B cell (primary cell): ENCODE data around the gene PARD6A. TPM values are rescaled to one million over a fixed set of nuclear protein-coding genes. Genes with fewer than 3 reads are reported as not detected.

Experiments
- ATAC-seq: fragments of 200-7000 bp; cut with Tn5 transposase; one replicate; pipeline ENCODE4 v1.10.0; 2021; ENCODE audit warnings: low read depth, mild to moderate bottlenecking, moderate number of reproducible peaks, moderate library complexity
- CTCF ChIA-PET: fragments of 350-600 bp; sonication (Branson Sonifier 250); formaldehyde crosslinking; loops from one replicate; lab custom pipeline; 2021; ENCODE audit warnings: antibody characterized with exemption, inconsistent platforms; lab: Charles Lee
- POLR2A ChIA-PET: fragments of 350-600 bp; sonication (Branson Sonifier 250); formaldehyde crosslinking; loops from one replicate; lab custom pipeline; 2021; ENCODE audit warnings: antibody characterized with exemption; lab: Charles Lee
- DNase-seq: peaks from one replicate; pipeline ENCODE4 v3.0.0; 2013
- H2AFZ ChIP-seq: 2 replicates; pipeline ENCODE4 v1.6.1; 2012; ENCODE audit warnings: mild to moderate bottlenecking, low read depth, low read length; ENCODE audit not compliant: insufficient read depth, poor library complexity, severe bottlenecking
- H3K27ac ChIP-seq, 2 donors: 1 replicate in 1 of 2; 2 replicates in 1 of 2; pipeline ENCODE4 v1.5.1; 2012 to 2013; ENCODE audit warnings: low read length in 2 of 2, mild to moderate bottlenecking in 2 of 2, moderate library complexity in 1 of 2
- H3K27me3 ChIP-seq, 4 experiments: fragments of 200-600 bp in 1 of 4; sonication (generic) in 1 of 4; replicated peaks in 1 of 4; 1 replicate in 2 of 4; 2 replicates in 2 of 4; pipeline versions ENCODE4 v1.6.1 to v1.7.0; 2013 to 2016; ENCODE audit warnings: low read length in 3 of 4, mild to moderate bottlenecking in 2 of 4, mixed read lengths in 1 of 4, moderate library complexity in 1 of 4; ENCODE audit not compliant: insufficient read depth in 4 of 4, control insufficient read depth in 3 of 4; ENCODE audit errors: control extremely low read depth in 1 of 4
- H3K36me3 ChIP-seq, 2 experiments: replicated peaks in 1 of 2; 1 replicate in 1 of 2; 2 replicates in 1 of 2; pipeline versions ENCODE4 v1.6.1 to v1.7.1; 2013; ENCODE audit warnings: low read length in 1 of 2; ENCODE audit not compliant: insufficient read depth in 2 of 2, control insufficient read depth in 1 of 2; ENCODE audit errors: control extremely low read depth in 1 of 2, extremely low read depth in 1 of 2
- H3K4me1 ChIP-seq, 2 donors: fragments of 200-600 bp in 1 of 2; sonication (generic) in 1 of 2; 1 replicate in 1 of 2; 2 replicates in 1 of 2; pipeline versions ENCODE4 v1.5.1 to v1.6.1; 2013 to 2017; ENCODE audit warnings: low read length in 2 of 2; ENCODE audit not compliant: control insufficient read depth in 2 of 2, insufficient read depth in 2 of 2
- H3K4me2 ChIP-seq: replicated peaks from 2 replicates; pipeline ENCODE3; 2012; ENCODE audit warnings: mild to moderate bottlenecking, low read depth, low read length; ENCODE audit not compliant: poor library complexity, severe bottlenecking
- H3K4me3 ChIP-seq, 5 experiments: fragments of 200-600 bp in 1 of 5; sonication (generic) in 1 of 5; 1 replicate in 3 of 5; 2 replicates in 2 of 5; pipeline versions ENCODE4 v1.5.1 to v1.7.0; 2011 to 2016; ENCODE audit warnings: low read length in 4 of 5, mild to moderate bottlenecking in 4 of 5, low read depth in 2 of 5, control low read depth in 1 of 5, moderate library complexity in 1 of 5; ENCODE audit not compliant: insufficient read depth in 1 of 5; ENCODE audit errors: control extremely low read depth in 1 of 5, extremely low read depth in 1 of 5
- H3K79me2 ChIP-seq: fragments of 200-600 bp; sonication (generic); one replicate; pipeline ENCODE4 v1.6.0; 2016; ENCODE audit warnings: low read length; ENCODE audit not compliant: control insufficient read depth, insufficient read depth
- H3K9ac ChIP-seq: fragments of 200-600 bp; sonication (generic); 2 replicates; pipeline ENCODE4 v1.6.1; 2017; ENCODE audit warnings: mild to moderate bottlenecking, low read length, moderate library complexity
- H3K9me3 ChIP-seq, 3 donors: one replicate each; pipeline versions ENCODE4 v1.6.1 to v1.7.1; 2013; ENCODE audit warnings: low read length in 2 of 3; ENCODE audit not compliant: control insufficient read depth in 2 of 3, insufficient read depth in 1 of 3; ENCODE audit errors: control extremely low read depth in 1 of 3
- H4K20me1 ChIP-seq: 2 replicates; pipeline ENCODE4 v1.6.0; 2012; ENCODE audit warnings: mild to moderate bottlenecking, low read length; ENCODE audit not compliant: insufficient read depth, control insufficient read depth, poor library complexity, severe bottlenecking
- H3K27ac Mint-ChIP-seq: one replicate; pipeline ENCODE4 v1.8.0; 2021; ENCODE audit warnings: mixed read lengths
- H3K27me3 Mint-ChIP-seq: one replicate; pipeline ENCODE4 v1.8.0; 2021; ENCODE audit warnings: mixed read lengths
- H3K4me1 Mint-ChIP-seq: one replicate; pipeline ENCODE4 v1.8.0; 2021; ENCODE audit warnings: mixed read lengths
- H3K4me3 Mint-ChIP-seq: one replicate; pipeline ENCODE4 v1.8.0; 2021; ENCODE audit warnings: mixed read lengths
- H3K9me3 Mint-ChIP-seq: one replicate; pipeline ENCODE4 v1.8.0; 2022; ENCODE audit warnings: mixed read lengths; ENCODE audit not compliant: insufficient read depth
- EZH2 ChIP-seq: IDR thresholded peaks from 2 replicates; pipeline ENCODE4 v1.6.1; 2012; ENCODE audit warnings: borderline replicate concordance, low read depth, mild to moderate bottlenecking, moderate library complexity, low read length; ENCODE audit not compliant: insufficient read depth, poor library complexity, severe bottlenecking
- WGBS: methylation state at CpG from one replicate; pipeline ENCODE4 v1.1.5; 2013; ENCODE audit warnings: missing lambda C conversion rate; ENCODE audit not compliant: insufficient coverage; 5-methylcytosine and 5-hydroxymethylcytosine counted together
- intact Hi-C: fragments of 100-400 bp; cut with micrococcal nuclease; formaldehyde crosslinking; loops from one replicate; pipeline ENCODE4 v1.10.0; 2022
- polyA plus RNA-seq: library from polyadenylated mRNA; depleted of rRNA; stranded (reverse); fragments of >200 nt; gene quantifications from 2 replicates; pipeline ENCODE4 v1.2.3, GENCODE V29; 2012
- total RNA-seq, 2 donors: library from RNA; stranded (reverse); fragments of 120-200 nt in 1 of 2; gene quantifications; 1 replicate in 1 of 2; 2 replicates in 1 of 2; pipeline versions ENCODE4 v1.2.3 to v1.2.4, GENCODE V29; 2013 to 2022
- TF ChIP-seq, protein P1 (sequence below): fragments of 200-600 bp; IDR thresholded peaks from one replicate; pipeline ENCODE4 v1.8.0; 2022; ENCODE audit warnings: antibody characterized with exemption, mild to moderate bottlenecking

PARD6A gene
- total and polyA plus RNA-seq, 2 donors (not counting 1 experiment from before 2014, with no cell fraction given), result 14.8 to 15.9 TPM

DNA sequence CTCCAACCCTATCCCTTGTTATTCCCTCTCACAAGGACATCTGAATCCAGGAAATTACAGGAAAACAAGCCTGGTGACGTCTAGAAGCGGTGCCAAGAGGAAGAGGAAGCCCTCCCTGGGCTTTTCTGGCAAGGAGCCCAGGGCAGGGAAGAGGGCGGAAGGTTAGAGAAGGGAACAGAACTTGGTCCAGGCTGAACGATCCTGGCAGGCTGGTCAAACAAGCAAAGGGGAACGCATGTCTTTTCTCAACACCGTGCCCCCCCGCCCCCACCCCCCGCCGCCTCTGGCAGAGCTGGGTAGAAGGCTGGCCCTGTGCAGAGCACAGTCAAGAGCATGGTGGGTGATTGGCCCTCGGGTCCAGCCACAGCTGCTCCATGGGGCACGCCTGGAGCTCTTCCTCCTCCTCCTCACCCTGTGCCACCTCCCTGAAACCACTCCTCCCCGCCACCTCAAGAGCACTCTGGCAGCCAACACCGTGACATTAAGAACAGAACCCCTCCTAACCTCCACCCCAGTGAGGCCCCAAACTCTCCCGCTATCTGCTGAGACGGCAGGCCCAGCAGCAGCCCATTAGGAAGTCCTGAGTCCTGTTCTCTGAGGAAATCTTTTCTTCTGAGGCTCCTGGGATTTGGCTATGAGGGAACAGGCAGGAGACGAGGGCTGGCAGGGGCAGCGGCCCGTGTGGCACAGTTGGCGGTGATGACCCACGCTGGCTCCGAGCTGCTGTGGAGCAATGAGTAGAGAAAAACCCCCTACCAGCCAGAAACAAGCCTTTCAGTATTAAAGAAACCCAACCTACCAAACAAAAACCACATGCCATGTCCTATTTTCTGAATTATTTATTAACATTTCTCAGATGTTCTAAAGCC lies 13.2 kb downstream of the PARD6A start:
- H3K4me1 Mint-ChIP-seq, result peaks cover 31% of the 10 kb centered on the region
- intact Hi-C loops, result loop anchor here (2.0 kb wide), 1 partner anchor 45 kb away; the partner anchor contains the start of gene GFOD2
- no peak overlapping the region for H2AFZ ChIP-seq
- no peaks in the 10 kb centered on the region for H3K9me3 Mint-ChIP-seq
- ChIA-PET CTCF (interaction anchor here (0.8 to 11.7 kb wide), 13 partner anchors 11 to 367 kb away, joined by 3 to 136 read pairs (median 9); partner anchors contain the start of genes GFOD2, NRN1L and NUTF2), POLR2A (interaction anchor here (0.5 to 2.0 kb wide), 2 partner anchors 46 to 694 kb away, joined by 3 to 4 read pairs; partner anchors contain the start of gene GFOD2)
- no peaks in the 10 kb centered on the region for H3K9me3 ChIP-seq
- no peaks in the 10 kb centered on the region for H4K20me1 ChIP-seq
- H3K4me3 Mint-ChIP-seq, result no peak overlapping the region
- H3K4me1 ChIP-seq, result peaks cover 14 to 28% of the 10 kb centered on the region in 2 donors
- ATAC-seq (no peak), DNase-seq (peak; percentile 14)
- no peaks in the 10 kb centered on the region for H3K27me3 ChIP-seq
- H3K4me2 ChIP-seq, result no peak overlapping the region
- H3K27me3 Mint-ChIP-seq, result no peaks in the 10 kb centered on the region
- H3K27ac ChIP-seq, result no peak overlapping the region
- H3K4me3 ChIP-seq, result no peak overlapping the region
- no peaks in the 10 kb centered on the region for H3K79me2 ChIP-seq
- no peaks in the 10 kb centered on the region for H3K36me3 ChIP-seq
- TF ChIP-seq, protein P1, sequence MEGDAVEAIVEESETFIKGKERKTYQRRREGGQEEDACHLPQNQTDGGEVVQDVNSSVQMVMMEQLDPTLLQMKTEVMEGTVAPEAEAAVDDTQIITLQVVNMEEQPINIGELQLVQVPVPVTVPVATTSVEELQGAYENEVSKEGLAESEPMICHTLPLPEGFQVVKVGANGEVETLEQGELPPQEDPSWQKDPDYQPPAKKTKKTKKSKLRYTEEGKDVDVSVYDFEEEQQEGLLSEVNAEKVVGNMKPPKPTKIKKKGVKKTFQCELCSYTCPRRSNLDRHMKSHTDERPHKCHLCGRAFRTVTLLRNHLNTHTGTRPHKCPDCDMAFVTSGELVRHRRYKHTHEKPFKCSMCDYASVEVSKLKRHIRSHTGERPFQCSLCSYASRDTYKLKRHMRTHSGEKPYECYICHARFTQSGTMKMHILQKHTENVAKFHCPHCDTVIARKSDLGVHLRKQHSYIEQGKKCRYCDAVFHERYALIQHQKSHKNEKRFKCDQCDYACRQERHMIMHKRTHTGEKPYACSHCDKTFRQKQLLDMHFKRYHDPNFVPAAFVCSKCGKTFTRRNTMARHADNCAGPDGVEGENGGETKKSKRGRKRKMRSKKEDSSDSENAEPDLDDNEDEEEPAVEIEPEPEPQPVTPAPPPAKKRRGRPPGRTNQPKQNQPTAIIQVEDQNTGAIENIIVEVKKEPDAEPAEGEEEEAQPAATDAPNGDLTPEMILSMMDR, result no peak
- TF ChIP-seq EZH2, result no peak
- peak overlapping the region; percentile 53 for H3K27ac Mint-ChIP-seq
- H3K9ac ChIP-seq, result no peak overlapping the region
- WGBS, result 42% methylated on average over 16 of the region's 21 CpGs
